PFSK-1 (cell line): ENCODE results near the gene SLX9.

Source experiments
- FOXP2 ChIP-seq: optimal IDR thresholded peaks from 2 replicates; pipeline ENCODE3; 2011; ENCODE audit warnings: borderline replicate concordance, control low read depth, inconsistent platforms; ENCODE audit not compliant: insufficient read depth; ENCODE audit errors: extremely low read length, extremely low read depth
- POLR2AphosphoS5 ChIP-seq: IDR thresholded peaks from 2 replicates; pipeline ENCODE4 v1.6.1; 2012; ENCODE audit warnings: low read depth, mild to moderate bottlenecking, control low read depth, low read length, moderate library complexity
- REST ChIP-seq, 2 experiments: IDR thresholded peaks; 2 replicates each; pipeline versions ENCODE4 v1.6.1 to v1.8.0; 2011 to 2012; ENCODE audit warnings: low read depth in 2 of 2, low read length in 2 of 2, control low read depth in 1 of 2, inconsistent platforms in 1 of 2, mild to moderate bottlenecking in 1 of 2, moderate library complexity in 1 of 2; ENCODE audit not compliant: insufficient read depth in 1 of 2
- SIN3A ChIP-seq: IDR thresholded peaks from 2 replicates; pipeline ENCODE4 v1.6.1; 2012; ENCODE audit warnings: mild to moderate bottlenecking, low read length, moderate library complexity, borderline replicate concordance; ENCODE audit not compliant: insufficient read depth
- TAF1 ChIP-seq: IDR thresholded peaks from 2 replicates; pipeline ENCODE4 v1.6.1; 2012; ENCODE audit warnings: low read length, control low read depth, borderline replicate concordance; ENCODE audit not compliant: insufficient read depth

Gene SLX9

DNA sequence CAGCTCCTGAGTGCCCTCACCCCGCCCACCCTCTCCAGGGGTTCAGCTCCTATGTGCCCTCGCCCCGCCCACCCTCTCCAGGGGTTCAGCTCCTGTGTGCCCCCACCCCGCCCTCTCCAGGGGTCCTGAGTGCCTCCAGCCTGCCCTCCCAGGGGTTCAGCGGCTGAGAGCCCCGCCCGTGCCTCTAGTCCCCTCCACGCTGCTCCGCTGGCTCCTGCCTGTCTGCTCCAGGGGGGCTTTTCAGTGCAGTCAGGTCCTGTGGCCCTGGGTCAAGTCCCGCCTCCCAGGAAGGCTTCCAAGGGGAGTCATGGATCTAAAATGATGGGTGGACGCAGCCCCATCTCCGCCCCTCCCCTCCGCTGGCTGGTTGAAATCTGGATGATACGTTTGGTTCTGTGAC lies 33.8 kb downstream of the SLX9 start:
- TF ChIP-seq SIN3A (no peak), POLR2AphosphoS5 (no peak), FOXP2 (no peak)

- TF ChIP-seq POLR2AphosphoS5 (no peak), SIN3A (no peak), FOXP2 (no peak), REST (IDR thresholded peaks at IDR 0.05; ENCODE audit: insufficient read depth in 1 of 2, low read depth in 2 of 2, low read length in 2 of 2) (no peak), TAF1 (no peak)
Measured at GRCh38 chr21:44974676-44975075, 34.8 kb downstream of the SLX9 start.

GRCh38 chr21:44975720-44976555 lies 36.1 kb downstream of the SLX9 start:
- TF ChIP-seq REST (IDR thresholded peaks at IDR 0.05; ENCODE audit: insufficient read depth in 1 of 2, low read depth in 2 of 2, low read length in 2 of 2) (no peak), POLR2AphosphoS5 (no peak), TAF1 (no peak), FOXP2 (no peak), SIN3A (no peak)

DNA sequence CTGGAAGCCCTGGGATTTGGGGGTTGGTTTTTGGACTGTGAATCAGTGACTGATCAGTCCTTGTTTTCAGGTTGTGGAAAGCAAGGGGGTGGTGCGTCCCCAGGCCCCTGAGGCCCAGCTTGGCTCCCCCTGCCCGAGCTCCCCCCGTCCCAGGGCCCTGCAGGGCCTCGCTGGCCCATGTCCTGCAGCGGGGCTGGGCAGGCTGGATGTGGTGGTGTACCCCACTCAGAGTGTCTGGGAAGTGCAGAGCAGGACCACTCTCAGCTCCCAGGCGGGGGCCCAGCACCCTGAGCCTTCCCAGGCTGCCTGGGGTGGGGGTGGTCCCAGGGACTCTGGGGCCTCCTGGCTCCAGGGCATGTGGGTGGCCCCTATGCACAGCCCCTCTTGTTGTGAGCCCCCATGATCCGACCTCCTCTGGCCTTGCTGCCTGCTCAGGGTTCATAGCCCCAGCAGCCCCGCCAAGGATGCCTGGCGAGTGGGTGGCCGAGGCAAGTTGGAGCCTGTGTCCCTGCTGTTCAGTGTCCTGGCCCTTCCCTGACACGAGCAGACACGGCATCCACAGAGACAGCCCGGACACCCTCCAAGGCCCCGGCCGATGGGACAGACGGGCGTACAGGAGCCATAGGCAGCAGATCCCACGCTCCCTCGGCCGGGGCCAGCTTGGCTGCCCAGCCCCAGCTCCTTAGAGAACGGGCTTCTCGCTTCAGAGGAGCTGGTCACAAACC lies 37.9 kb downstream of the SLX9 start:
- no peak for TF ChIP-seq TAF1
- no peak for TF ChIP-seq REST (IDR thresholded peaks at IDR 0.05; ENCODE audit: insufficient read depth in 1 of 2, low read depth in 2 of 2, low read length in 2 of 2)
- no peak for TF ChIP-seq FOXP2
- TF ChIP-seq SIN3A: no peak
- TF ChIP-seq POLR2AphosphoS5: no peak

- TF ChIP-seq FOXP2: no peak
- TF ChIP-seq TAF1: no peak
- TF ChIP-seq REST (IDR thresholded peaks at IDR 0.05; ENCODE audit: insufficient read depth in 1 of 2, low read depth in 2 of 2, low read length in 2 of 2): no peak
- TF ChIP-seq POLR2AphosphoS5: no peak
- TF ChIP-seq SIN3A: no peak
Measured at GRCh38 chr21:44979687-44980561, 40.1 kb downstream of the SLX9 start.
